Inflammatory macrophage treated with lipopolysaccharide for 1 hour (primary cell): Measurements from ENCODE around the gene CD5L.

Experiments
- DNase-seq, 2 donors: peaks; one replicate each; pipeline ENCODE4 v3.0.0-alpha.2; 2020 to 2022

CD5L gene

DNA sequence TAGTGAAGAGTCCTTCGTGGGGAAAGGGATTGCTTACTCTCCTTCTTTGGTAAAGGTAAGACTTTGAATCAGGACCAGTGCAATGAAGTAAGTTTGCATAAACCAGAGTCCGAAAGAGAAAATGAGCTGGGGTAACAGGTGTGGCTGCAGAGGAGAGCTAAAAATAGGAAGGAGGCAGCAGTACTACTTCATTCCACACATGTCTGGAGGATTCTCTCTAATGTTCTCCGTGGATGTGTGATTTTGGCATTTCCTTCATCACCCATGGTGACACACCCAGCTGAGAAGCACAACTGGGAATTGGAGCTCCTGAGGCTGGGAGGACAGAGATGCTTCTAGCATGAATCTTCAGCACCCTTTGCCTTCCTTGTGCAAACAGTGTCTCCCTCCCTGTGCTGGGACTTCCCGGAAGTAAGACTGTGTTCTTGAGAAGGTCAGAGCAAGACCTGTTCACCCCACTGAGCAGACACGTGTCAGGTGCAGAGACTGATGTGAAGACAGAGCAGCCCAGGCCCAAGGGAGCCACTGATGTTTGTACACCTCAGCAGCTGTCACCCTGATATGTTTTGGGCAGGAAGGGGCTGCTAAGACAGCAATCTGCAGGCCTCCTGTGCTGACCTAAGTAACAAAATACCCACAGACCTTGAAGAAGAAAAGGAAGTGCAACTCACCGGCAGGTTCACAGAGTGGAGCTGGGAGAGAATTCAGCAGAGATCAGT, 35.0 kb downstream of the CD5L start:
- DNase-seq, result no peak

GRCh38 chr1:157803851-157804250, 37.8 kb downstream of the CD5L start:
- DNase-seq, result peak; percentile 23 to 34

GRCh38 chr1:157799996-157800395, 41.6 kb downstream of the CD5L start:
- no peak for DNase-seq

DNA sequence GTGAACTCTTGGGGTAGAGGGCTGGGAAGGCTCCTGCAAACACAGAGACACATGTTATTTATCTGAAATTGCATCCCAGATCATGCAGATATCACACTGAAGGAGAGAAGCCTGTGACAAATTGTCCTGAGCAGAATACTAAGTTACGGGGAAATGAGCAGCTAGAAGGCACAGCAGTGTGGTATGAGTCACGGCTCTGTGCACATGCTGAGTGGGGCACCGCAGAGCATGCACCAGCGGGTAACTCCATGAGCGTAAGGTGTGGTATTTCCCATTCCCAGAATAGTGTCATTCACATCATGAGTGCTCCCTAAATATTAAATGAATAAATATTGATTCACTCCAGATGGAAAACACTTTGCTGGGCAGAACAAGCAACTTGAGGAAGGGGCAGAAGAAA, 43.4 kb downstream of the CD5L start:
- no peak for DNase-seq

GRCh38 chr1:157785248-157785647, 56.4 kb downstream of the CD5L start:
- peak; percentile 11 to 16 for DNase-seq

GRCh38 chr1:157784801-157785200, 56.8 kb downstream of the CD5L start:
- DNase-seq, result no peak

GRCh38 chr1:157782931-157783330, 58.7 kb downstream of the CD5L start:
- DNase-seq, result peak; percentile 16 to 46

- no peak for DNase-seq
Measured at GRCh38 chr1:157781048-157781447, 60.6 kb downstream of the CD5L start.
